Mucosa of descending colon (tissue), 3 donors: ENCODE data around the gene SCNN1B. TPM values are rescaled to one million over a fixed set of nuclear protein-coding genes. Genes with fewer than 3 reads are reported as not detected.

Experiments
- ATAC-seq: fragments of 200-7000 bp; cut with Tn5 transposase; one replicate; pipeline ENCODE4 v1.9.1; 2020; ENCODE audit warnings: mild to moderate bottlenecking, moderate library complexity
- DNase-seq, 3 donors: peaks; one replicate each; pipeline ENCODE4 v3.0.0-alpha.2; 2020
- H3K36me3 ChIP-seq: fragments of 200-600 bp; one replicate; pipeline ENCODE4 v1.8.0; 2021; ENCODE audit warnings: low read depth, mild to moderate bottlenecking
- H3K4me1 ChIP-seq: fragments of 200-600 bp; one replicate; pipeline ENCODE4 v1.8.0; 2021; ENCODE audit warnings: low read depth, mild to moderate bottlenecking
- H3K4me3 ChIP-seq: fragments of 200-600 bp; one replicate; pipeline ENCODE4 v1.8.0; 2021; ENCODE audit warnings: mild to moderate bottlenecking
- H3K9me3 ChIP-seq: fragments of 200-600 bp; one replicate; pipeline ENCODE4 v1.8.0; 2021; ENCODE audit warnings: mild to moderate bottlenecking
- CTCF ChIP-seq: fragments of 200-600 bp; IDR thresholded peaks from one replicate; pipeline ENCODE4 v1.8.0; 2022; ENCODE audit warnings: antibody characterized with exemption, mild to moderate bottlenecking
- intact Hi-C, 2 donors: fragments of 100-400 bp; cut with DNase I in 1 of 2; cut with micrococcal nuclease in 1 of 2; formaldehyde crosslinking; loops; one replicate each; pipeline versions ENCODE4 v1.11.0 to v1.11.1; 2022; cut with DNase I, micrococcal nuclease
- total RNA-seq, 3 donors: library from RNA; stranded (reverse); fragmentation: NEBNext Ultra II Directional in 2 of 3; extraction: Animal tissue kit (Norgen Biotek cat#: 25700) in 2 of 3; gene quantifications; one replicate each; pipeline versions ENCODE4 v1.2.1 to v1.2.4, GENCODE V29; 2021 to 2023
- donor health status: DM: no; HTN: no; CAD: no; lungs with moderate emphysema.
- donor health status: DM: no; HTN: no; CAD: no.
- donor health status: DM: no; HTN: yes; CAD: no.

SCNN1B gene
- total RNA-seq, 3 donors from 2014 or later, result 164 to 452 (median 204) TPM

GRCh38 chr16:23351360-23351759 is 49.3 kb downstream of the SCNN1B start:
- Histone ChIP-seq H3K9me3 (no peaks in the 10 kb centered on the region), H3K4me1 (peaks cover 12% of the 10 kb centered on the region), H3K36me3 (no peaks in the 10 kb centered on the region), H3K4me3 (no peak overlapping the region)
- ATAC-seq (peak; percentile 98), DNase-seq (peak in 2 of 3 donors; percentile 66 to 88)
- TF ChIP-seq CTCF, result no peak
- intact Hi-C loops, result no loop called here

DNA sequence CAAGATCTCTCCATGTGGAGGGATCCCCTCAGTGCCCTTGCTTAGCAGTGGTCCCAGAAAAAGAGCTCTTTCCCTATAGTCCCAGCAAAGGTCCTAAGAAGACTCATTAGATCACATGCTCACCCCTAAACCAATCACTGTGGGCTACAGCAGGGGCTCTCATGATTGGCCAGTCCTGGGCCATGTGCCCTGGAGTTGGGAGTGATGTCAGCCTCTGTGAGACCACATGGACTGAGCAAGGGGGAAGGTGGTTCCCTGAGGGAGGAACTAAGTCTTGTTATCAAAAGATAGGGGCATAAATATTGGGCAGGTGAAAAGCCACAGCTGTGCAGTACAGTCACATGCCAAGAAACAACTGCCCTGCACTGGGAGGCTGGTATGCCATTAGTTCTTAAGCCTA is 51.3 kb downstream of the SCNN1B start:
- no peak for ATAC-seq

DNA sequence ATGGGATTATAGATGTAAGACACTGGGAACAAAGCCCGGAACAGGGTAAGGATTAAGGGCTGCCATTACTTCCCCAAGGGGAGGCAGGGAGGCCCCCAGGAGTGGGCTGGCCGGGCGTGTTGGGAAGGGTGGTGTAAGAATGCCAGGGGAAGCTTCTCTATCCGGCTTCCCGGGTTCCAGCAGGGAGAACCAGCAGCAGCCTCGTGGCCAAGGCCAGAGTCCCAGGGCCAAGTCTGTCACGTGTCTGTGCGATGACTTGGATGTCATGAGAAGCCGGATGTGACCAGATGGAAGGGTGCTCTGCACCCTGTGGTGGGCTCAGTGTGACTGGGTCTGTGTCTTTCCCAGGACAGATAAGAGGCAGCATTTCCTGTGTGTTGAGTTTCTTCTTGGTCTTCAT is 52.1 kb downstream of the SCNN1B start:
- no peaks in the 10 kb centered on the region for H3K9me3 ChIP-seq
- H3K4me3 ChIP-seq, result no peak overlapping the region
- intact Hi-C loops, result no loop called here
- H3K4me1 ChIP-seq, result peaks cover 12% of the 10 kb centered on the region
- H3K36me3 ChIP-seq, result no peaks in the 10 kb centered on the region
- ATAC-seq, result no peak
- TF ChIP-seq CTCF, result no peak
- DNase-seq, result peak in 1 of 3 donors; percentile 20

More for the DNA sequence above, 51.3 kb downstream of the SCNN1B start:
- H3K4me3 ChIP-seq, result no peak overlapping the region
- peaks cover 12% of the 10 kb centered on the region for H3K4me1 ChIP-seq
- DNase-seq, result no peak
- no peaks in the 10 kb centered on the region for H3K36me3 ChIP-seq
- no peak for TF ChIP-seq CTCF
- intact Hi-C loops, result no loop called here
- H3K9me3 ChIP-seq, result no peaks in the 10 kb centered on the region

DNA sequence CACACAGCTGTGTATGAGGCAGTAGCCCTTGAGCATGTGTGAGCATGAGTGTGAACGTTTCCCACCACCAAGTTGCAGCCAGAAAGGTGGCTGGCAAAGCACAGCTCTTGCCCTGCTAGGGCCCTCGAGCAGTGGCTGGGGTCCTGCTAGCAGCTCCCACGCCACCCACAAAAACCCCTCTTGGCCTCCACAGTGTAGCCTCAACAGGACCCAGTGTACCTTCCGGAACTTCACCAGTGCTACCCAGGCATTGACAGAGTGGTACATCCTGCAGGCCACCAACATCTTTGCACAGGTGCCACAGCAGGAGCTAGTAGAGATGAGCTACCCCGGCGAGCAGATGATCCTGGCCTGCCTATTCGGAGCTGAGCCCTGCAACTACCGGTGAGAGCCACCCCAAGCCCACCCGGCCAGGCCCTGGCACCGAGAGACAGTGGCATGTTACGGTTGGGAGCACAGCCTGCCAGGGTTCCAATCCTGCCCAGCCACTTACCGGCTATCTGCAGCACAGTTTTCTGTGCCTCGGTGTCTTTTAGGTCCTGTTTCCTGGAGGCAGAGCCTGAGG is 53.1 kb downstream of the SCNN1B start:
- no peak for ATAC-seq
- Histone ChIP-seq H3K4me1 (peaks cover 12% of the 10 kb centered on the region), H3K4me3 (no peak overlapping the region), H3K36me3 (no peaks in the 10 kb centered on the region), H3K9me3 (no peaks in the 10 kb centered on the region)
- no peak for TF ChIP-seq CTCF
- peak in 1 of 3 donors; percentile 16 for DNase-seq
- intact Hi-C loops, result no loop called here

DNA sequence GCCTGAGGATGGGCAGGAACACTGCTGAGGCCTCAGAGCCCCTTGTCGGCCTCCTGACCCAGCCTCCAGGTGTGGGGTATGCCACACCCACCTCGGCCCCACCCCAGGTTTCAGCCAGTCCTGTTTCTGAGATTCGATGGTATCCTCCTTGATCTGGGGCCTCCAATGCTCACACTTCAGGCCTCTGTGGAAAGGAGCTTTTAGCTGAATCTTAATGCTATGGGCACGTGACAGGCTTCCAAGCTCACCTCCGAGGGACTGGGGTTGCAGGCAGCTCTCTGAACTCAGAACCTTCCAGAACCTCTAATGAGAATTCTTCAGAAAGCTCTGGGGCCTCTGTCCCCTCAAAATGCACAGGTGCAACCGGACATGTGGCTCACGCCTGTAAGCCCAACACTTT is 54.8 kb downstream of the SCNN1B start:
- Histone ChIP-seq H3K4me3 (no peak overlapping the region), H3K4me1 (peaks cover 6% of the 10 kb centered on the region), H3K9me3 (no peaks in the 10 kb centered on the region), H3K36me3 (no peaks in the 10 kb centered on the region)
- peak in 1 of 3 donors; percentile 17 for DNase-seq
- no peak for TF ChIP-seq CTCF
- intact Hi-C loops, result no loop called here
- no peak for ATAC-seq
